GM10266 (cell line): Measurements from ENCODE around the gene FKBP11.

Experiments
- DNase-seq: peaks from one replicate; pipeline ENCODE4 v3.0.0; 2012; ENCODE audit errors: extremely low spot score
- TF ChIP-seq, protein P1 (sequence below): IDR thresholded peaks from 2 replicates; pipeline ENCODE4 v1.5.1; 2012; ENCODE audit warnings: mild to moderate bottlenecking, low read depth; ENCODE audit not compliant: control insufficient read depth, insufficient read depth; ENCODE audit errors: missing control alignments

Gene FKBP11

DNA sequence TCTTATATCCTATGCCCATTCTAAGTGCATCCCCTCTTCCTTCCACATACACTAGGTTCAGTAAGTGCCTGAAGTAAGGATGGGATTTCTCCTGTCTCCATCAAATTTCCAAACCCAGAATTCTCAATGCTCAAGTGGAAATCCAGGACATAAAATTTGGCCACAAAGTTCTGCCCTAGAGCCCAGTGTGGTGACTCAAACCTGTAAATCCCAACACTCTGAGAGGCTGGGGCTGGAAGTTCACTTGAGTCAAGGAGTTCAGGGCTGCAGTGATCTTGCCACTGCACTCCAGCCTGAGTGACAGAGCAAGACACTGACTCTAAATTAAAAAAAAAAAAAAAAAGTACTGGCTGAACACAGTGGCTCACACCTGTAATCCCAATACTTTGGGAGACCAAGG, 36.5 kb upstream of the FKBP11 start:
- TF ChIP-seq, protein P1, sequence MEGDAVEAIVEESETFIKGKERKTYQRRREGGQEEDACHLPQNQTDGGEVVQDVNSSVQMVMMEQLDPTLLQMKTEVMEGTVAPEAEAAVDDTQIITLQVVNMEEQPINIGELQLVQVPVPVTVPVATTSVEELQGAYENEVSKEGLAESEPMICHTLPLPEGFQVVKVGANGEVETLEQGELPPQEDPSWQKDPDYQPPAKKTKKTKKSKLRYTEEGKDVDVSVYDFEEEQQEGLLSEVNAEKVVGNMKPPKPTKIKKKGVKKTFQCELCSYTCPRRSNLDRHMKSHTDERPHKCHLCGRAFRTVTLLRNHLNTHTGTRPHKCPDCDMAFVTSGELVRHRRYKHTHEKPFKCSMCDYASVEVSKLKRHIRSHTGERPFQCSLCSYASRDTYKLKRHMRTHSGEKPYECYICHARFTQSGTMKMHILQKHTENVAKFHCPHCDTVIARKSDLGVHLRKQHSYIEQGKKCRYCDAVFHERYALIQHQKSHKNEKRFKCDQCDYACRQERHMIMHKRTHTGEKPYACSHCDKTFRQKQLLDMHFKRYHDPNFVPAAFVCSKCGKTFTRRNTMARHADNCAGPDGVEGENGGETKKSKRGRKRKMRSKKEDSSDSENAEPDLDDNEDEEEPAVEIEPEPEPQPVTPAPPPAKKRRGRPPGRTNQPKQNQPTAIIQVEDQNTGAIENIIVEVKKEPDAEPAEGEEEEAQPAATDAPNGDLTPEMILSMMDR = no peak
- DNase-seq = no peak

DNA sequence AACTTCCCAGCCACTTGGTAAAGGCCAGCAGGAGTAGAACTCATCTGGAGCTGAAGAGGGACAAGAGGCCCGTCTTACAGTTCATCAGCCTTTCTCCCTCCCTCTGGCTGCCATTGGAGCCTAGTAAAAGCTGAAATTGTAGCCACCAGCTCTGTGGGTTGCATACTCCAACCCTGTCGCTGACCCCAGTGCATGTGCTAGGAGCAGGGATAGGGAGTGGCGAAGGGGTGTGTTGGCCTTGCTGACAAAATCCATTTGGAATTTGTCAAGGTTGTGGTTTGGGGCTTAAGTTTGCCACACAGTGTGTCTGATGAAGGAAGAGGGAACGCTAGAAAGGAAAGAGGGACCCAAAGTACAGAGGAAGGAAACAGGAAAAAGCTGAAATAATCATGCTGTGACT, 36.0 kb upstream of the FKBP11 start:
- no peak for DNase-seq
- TF ChIP-seq, protein P1 = no peak

DNA sequence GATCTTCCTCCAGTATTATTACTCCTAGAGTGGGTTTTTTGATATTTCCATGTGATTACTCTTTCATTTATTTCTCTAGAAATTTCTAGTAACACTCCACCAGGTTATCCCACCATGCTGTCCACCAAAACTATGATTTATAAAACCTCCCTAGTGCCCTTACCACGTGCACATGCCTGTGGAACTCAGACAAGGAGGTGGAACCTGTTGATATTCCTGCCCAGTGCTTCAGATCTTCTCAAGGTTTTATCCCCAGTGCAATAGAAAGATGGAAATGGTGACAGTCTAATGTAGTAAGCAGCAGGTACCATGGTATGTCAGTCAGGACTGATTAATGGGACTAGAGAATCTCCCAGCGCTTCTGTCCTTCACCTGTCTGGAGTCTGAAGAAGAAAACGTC, 35.5 kb upstream of the FKBP11 start:
- no peak for DNase-seq
- TF ChIP-seq, protein P1 = no peak

DNA sequence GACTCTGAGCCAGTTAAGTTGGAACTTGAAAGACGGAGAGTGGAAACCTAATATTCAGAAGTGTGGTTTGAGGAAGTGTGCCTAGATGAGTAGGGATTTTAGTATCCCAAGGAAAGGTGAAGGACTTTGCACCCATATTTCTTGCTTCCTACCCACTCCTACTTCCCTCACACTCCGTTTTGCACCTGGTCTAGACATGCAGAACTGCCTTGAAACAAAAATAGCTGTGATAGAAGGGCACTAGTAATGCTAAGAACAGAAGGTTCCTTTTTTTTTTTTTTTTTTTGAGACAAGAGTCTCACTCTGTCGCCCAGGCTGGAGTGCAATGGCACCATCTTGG, 32.7 kb upstream of the FKBP11 start:
- no peak for DNase-seq
- TF ChIP-seq, protein P1 = no peak

DNA sequence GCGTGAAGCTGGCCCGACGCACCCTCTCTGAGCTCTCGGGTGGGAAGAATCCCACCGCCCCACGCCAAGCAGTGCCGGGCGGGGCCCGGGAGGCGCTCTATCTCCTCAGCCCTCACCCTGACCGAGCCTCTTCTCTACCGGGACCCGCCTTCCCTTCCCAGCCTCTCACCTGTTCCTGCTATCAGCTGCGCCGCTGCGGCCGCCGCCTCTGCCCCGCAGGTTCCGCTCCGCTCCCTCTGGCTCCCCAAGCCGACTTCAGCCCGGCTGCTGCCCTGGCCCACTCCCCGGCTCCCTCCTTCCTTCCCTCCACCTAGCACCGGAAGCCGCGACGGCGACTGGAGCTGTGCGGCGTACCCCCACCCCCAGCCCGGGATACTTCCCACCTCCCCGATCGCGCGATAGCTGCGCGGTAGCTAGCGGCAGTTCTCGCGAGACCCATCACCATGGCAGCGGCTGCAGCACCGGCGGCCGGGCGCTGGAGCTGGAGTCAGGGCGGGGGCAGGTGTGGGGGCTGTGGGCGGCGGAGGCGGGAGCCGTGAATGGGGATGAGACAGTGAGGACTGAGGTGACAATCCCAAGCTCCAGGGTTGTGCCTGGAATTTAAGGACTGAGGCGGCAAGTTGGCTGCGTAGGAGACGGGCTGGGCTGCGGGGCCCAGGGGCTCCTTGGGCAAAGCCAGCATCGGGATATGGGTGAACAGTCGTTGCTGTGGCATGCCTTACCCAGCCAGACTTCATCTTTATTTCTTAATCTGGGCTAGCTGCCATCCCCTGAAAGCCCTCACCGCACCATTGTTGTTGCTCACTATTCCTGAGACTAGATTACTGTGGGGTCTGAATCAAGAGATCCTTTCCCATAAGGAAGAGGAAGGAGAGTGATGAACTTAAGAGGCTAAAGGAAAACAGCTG, 32.1 kb upstream of the FKBP11 start, which contains the start of gene ARF3:
ARF3 (minus strand) TSS at position 347 of the 908 bp plus-strand sequence. CDS start 16,392 bp downstream, outside the sequence.
- TF ChIP-seq, protein P1 = no peak
- DNase-seq = peak; percentile 95

DNA sequence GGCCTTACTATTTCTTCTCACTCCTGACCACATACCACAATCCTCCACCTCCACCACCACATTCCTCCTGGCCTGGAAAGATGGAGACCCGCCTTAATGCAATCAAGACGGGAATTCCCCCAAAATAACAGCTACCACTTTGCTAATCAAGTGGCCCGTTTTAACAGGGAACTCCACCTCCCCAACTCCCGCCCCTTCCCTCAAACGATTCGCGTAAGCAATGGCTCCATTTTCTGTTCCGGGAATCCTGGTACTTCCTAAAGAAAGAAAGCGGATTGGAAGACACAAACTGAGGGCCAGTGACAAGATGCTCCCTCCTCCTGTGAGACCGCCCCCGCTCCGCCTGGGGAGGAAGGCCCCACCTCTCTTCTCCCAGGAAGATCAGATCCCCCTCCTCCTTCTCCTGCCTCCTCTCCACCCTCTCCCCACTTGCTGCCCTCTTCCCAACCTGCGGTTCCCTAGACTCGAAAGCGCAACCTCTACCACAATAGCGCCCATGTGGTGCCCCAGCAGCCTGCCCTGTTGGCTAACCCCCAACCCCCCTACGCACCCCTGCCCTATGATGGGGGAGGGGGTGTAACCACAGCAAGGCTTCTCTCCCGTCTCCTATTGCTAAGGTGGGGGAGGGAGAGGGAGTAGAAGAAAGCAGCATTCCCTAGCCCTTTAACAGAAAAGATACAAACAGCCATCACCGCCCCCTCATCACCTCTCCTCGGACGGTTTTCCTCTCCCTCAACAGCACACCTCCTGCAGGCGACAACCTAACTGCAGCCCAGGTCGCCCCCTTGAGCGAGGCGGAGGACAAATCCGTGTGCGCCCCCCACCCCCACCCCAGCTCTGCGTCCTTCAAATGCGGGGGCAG, 31.2 kb upstream of the FKBP11 start:
- TF ChIP-seq, protein P1 = peak; percentile 15
- peak; percentile 72 for DNase-seq
